ENCODE measurements around the gene FAM83G.
"Not testable (repeated sequence)": the region's sequence is repeated elsewhere in the genome, so short reads cannot be mapped to it uniquely, and the experiment has no call there.

Gene FAM83G, protein sequence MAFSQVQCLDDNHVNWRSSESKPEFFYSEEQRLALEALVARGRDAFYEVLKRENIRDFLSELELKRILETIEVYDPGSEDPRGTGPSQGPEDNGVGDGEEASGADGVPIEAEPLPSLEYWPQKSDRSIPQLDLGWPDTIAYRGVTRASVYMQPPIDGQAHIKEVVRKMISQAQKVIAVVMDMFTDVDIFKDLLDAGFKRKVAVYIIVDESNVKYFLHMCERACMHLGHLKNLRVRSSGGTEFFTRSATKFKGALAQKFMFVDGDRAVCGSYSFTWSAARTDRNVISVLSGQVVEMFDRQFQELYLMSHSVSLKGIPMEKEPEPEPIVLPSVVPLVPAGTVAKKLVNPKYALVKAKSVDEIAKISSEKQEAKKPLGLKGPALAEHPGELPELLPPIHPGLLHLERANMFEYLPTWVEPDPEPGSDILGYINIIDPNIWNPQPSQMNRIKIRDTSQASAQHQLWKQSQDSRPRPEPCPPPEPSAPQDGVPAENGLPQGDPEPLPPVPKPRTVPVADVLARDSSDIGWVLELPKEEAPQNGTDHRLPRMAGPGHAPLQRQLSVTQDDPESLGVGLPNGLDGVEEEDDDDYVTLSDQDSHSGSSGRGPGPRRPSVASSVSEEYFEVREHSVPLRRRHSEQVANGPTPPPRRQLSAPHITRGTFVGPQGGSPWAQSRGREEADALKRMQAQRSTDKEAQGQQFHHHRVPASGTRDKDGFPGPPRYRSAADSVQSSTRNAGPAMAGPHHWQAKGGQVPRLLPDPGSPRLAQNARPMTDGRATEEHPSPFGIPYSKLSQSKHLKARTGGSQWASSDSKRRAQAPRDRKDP

DNA sequence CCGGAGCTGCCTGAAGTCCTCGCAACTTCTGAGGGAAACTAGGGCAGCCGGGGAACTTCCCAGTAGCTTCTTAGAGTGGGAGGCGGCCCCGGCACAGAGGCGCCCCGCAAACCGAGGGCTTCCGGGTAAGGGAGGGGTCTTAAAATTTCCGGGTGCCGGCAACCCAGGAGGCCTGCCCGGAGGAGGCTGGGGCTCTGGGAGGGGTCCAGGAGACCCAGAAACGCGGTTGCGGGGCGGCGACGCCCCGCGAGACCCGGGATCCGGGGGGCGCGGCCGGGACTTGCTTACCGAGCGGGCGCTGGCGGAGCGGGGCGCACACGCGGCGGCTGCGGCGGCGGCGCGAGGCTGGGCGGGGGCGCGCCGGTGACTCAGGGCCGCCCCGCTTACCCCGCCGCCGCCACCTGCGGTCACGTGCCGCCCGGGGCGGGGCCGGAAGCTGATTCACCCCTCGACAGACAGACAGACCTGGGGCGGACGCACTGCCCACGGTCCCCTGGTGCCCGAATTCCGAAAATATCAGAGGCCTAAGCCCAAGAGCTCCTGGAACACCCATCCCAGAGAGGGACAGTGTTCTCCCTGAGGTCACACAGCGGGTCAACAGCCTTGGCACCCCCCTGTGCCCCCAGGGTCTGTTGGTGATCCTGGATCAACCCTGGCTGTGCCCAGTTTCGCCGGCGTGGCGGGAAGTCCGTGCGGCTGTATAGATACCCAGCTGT, at the start of gene FAM83G:
TSS of gene FAM83G (minus strand) at position 344 of the 716 bp plus-strand sequence. CDS start 723 bp downstream, outside the sequence.
- no peak for DNase-seq

DNA sequence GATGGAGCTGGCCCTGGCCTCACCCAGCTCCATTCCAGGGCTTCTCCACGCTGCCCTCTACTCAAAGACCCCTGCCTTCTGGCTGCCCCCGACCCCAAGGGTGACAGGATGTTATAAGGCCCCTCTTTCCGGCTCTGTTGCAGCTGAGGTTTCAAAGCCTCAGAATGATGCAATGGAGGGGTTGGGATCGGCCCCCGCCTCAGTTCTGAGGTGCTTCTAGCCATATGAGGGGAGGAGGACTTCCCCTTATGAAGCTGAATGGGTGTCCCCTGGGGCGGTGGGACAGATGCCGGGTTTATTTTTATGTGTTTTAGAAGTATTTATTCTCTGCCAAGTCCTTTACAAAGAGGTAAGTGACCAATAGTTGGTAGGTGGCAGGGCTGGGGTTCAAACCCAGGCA, 44.3 kb upstream of the FAM83G start:
- not testable (repeated sequence) for DNase-seq

DNA sequence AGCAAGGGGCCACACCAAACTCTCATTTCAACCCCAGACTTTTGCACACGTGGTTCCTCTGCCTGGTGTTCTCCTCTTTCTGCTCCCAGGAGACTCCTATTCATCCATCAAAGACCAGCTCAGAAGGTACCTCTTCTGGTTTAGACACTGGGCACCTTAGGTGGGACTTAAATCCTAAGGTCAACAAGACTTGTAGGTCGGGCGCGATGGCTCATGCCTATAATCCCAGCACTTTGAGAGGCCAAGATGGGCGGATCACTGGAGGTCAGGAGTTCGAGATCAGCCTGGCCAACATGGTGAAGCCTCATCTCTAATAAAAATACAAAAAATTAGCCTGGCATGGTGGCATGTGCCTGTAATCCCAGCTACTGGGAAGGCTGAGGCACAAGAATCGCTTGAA, 42.9 kb upstream of the FAM83G start:
- DNase-seq, result not testable (repeated sequence)

DNA sequence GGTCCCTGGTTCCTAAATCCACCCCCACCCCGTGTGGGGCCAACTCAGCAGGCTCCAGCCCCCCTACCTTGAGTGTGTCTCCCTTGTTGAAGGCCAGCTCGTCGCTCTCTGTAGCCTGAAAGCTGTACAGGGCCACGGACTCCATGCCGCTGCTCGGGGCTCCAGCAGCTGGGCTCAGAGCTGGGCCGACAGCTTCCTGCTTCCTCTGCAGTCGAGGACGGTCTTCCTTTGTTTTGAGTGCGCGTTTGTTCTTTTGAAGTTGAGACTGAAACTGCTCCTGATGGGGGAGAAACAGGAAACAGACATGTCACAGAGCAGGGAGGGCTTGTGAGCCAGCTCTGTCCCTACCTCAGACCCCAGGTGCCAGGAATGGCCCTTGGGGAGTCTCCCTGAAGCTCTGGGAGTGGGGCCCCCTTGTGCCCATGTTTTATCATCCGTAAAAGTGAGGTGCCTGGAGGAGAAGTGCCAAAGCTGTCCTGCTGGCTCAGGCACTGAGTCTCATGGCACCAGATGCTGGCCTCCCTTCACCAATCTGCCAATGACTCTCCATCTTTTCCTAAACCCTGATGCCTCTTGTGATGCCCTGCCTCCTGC, 42.3 kb upstream of the FAM83G start, which contains the start of gene GRAP:
TSS of gene GRAP (minus strand) at position 176 of the 594 bp plus-strand sequence. CDS start at position 145, 31 bp downstream.
- not testable (repeated sequence) for DNase-seq

DNA sequence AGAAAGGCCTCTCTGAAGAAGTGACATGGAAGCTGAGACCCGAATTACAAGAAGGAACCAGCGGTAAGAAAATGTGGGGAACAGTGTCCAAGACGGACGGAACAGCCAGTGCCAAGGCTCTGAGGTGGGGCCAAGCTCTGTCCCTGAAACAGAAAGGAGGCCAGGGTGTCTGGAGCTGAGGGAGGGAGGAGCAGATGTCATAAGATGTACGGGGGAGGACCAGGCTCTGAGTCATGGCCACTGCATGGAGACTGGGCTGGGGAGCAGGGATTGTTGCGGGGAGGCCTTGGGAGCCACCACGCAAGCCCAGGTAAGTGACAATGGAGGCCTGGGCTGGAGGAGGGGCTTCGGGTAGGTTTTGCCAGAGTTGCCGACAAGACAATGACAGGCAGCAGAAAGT, 40.1 kb upstream of the FAM83G start:
- DNase-seq, result not testable (repeated sequence)

DNA sequence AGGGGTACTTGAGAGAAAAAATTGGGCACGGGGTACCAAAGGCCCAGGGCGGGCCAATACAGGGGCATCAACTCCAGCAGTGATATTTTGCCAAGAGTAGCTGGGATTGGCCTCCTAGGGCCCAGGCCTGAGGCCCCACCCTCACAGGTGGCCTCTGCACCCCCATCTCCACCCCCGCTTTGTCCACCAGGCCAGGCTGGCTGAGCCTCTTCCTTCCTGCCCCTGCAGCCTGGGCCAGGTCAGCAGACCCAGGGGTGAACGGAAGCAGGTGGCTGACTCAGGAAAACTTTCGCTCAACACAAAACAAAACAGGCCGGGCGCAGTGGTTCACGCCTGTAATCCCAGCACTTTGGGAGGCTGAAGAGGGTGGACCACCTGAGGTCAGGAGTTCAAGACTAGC, 38.5 kb upstream of the FAM83G start:
- DNase-seq, result not testable (repeated sequence)

DNA sequence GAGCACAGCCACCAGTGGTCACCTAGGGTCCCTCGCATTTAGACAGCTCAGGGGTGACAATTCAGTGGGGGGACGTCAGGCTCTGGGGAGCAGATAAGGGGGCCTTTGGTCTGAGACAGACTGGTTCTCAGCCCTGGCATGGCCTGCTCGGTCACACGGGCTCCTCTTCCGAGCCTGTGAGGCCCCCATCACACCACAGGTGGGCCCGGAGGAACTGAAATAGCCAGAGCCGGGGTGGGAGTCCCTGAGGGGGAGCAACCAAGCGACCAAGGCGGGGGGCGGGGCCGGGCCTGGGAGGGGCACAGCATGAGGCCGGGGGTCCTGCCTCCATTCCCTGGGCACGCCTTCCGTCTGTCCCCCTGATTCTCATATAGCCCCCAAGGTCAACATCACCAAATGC, 37.8 kb upstream of the FAM83G start:
- not testable (repeated sequence) for DNase-seq

DNA sequence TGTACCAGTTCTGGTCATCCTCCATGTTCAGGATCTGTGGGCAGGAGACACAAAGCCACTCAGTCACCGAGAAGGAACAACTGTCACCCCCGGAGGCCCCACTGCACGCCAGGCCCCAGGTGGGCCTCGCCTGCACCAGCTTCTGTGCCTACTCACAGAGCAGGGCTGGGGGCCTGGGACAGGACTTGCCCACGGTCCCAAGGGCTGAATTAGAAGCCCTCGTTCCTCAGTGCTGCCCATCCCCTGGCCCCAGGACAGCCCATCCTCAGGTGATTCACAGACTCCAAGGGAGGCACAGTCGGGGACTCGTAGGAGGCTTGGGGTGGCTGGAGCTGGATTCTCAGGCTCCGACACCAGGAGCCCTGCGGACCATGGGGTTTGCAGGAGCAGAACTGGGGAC, 37.3 kb upstream of the FAM83G start:
- DNase-seq, result not testable (repeated sequence)

DNA sequence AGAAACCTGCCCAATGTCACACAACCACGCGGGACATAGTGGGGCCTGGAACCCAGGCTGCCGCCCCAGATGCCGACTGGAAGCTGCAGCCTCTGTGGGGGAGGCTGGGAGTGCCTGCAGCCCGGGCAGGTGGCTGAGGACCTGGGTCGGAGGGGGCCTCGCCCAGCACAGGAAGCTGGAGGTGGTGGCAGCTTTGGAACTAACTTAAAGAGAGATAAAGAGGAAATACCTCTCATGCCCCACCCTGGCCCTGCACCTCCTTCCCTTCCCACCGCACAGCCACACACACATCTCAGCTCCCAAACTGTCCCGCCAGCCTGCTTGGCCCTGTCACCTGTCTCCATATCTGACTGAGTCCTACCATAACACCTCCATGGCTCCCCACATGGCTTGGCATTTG, 35.8 kb upstream of the FAM83G start:
- DNase-seq, result not testable (repeated sequence)

DNA sequence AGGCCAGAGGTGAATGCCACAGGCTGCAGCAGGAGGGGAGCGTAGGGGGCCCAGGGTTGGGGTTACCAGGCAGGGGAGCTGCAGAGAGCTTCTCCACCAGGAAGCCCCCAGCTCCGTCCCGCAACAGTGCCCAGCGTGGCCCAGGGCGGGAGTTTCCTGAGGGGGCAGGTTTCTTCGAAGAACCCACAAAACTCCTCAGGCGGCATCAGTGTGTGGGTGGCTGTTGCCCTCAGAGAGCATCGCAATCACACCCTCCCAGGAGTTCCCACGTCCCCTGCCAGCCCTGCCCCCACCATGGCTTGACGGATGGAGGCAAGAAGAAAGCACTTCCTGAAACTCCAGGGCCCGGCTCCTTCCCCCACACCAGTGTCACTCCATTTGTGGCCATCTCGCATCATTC, 34.2 kb upstream of the FAM83G start:
- not testable (repeated sequence) for DNase-seq

DNA sequence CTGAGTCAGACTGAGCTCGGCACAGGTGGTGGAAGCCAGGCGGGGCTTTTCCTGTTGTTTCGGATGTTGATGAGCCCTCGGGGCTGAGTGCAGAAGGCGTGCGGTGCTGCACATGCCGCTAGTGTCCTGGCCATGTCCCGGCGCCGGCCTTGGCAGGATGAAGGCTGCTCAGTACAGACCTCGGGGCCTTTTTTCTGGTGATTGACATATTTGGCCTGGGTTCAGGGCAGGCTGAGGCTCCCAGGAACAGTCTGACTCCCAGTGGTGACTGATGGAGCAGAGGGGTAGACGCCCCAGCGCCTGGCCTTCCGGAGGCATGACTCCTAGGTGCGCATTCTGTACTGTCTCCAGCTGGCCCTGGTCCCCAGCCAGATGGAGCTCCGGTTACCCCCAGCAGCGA, 33.4 kb upstream of the FAM83G start:
- not testable (repeated sequence) for DNase-seq

DNA sequence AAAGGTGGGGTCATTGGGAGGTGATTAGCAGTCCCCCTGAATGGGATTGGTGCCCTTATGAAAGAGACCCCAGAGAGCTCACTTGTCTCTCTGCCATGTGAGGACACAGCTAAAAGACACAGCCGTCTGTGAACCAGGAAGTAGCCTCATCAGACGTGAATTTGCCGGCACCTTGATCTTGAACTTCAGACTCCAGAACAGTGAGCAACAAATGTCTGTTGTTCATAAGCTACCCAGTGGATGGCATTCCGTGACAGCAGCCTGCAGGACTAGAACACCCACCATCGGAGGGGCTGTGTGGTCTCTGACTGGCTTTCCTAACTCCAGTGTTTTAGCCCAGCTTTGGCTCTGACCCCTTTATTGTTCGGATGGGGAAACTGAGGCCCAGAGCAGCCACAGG, 33.0 kb upstream of the FAM83G start:
- DNase-seq, result not testable (repeated sequence)

DNA sequence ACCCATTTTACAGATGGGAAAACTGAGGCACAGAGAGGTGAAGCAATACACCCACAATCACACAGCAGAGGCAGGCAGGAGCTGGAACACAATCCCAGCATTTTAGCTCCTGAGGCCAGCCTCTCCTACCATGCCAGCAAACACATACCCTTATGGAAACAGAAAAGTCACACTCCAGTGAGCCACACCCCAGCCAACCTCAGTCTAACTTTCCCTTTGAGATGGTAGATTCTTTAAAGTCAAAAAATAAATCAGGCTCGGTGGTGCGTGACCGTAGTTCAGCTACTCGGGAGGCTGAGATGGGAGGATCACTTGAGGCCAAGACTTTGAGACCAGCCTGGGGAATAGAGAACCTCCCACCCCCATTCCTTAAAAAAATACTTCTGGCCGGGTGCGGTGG, 31.6 kb upstream of the FAM83G start:
- not testable (repeated sequence) for DNase-seq

DNA sequence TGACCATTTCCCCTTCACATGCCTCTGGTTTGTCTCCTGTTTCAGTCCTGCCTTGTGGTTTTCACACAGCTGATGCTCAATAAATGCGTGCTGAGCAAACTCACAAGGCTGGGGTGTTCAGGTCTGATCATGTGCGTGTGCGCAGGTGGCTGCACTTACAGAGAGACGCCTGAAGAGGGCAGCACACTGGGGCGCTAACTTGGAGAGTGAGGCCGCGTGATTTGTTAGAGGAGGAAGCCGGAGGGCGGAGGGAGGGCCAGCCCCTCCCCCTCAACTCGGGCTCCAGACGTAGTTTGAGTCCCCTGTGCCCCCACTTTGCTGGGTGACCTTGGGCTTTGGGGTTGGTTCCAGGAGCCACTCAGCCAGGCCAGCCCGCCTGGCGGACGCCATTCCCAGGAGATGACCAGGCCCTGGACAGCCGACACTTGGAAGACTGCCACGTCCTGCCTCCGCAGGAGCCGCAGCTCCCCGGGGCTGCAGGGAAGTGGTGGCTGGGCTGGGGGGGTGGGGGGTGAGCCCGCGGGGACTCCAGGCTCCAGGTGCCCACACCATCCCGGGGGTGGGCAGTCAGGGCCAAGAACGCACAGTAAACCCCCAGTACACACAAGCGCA, 27.9 kb upstream of the FAM83G start:
- not testable (repeated sequence) for DNase-seq

DNA sequence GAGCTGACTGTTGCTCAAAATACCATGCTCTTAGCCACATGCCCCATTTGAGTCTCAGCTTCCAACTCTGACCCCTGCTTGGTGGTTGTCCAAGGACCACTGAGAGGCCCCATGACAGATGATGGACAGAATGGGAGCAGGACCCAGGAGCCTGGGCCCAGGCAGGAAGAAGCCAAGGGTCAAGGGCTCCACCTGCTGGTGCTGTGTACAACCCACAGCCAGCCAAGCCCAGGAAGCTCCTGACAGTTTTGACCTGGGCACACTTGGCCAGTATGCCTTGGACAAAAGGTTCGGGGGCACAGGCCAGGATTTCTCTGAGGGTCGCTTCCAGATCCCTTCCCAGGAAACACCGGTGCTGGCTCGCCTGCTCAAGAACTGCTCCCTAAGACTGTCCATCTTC, 27.2 kb upstream of the FAM83G start:
- DNase-seq, result not testable (repeated sequence)

DNA sequence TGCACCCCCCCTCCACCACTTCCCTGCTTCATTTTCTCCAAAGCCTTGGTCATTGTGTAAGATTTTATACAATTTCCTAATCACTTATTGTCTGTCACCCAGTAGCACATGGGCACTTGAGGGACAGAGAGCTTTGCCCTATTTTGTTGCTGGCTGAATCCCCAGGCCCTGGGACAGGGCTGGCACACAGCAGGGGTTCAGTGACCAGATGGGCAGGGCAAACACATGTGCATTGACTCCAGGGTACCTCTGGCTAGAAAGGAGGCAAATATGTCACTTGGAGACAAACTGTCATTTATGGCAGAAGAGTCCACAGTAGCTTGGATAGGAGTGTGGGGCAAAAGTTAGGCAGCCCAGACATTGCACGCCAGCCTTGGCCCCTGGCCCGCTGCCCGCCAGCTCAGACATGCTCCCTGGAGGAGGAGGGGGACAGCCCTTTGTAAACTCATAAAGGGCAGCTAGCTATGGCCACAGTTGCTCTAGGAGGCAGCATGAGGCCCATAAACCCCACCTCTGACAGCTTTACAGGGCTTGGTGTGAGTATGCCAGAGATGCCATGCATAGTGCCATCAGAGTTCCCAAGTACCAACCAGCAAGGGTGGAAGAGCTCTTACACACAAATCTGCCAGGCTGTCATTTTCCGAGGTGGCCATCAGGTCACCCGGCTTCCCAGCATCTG, 26.3 kb upstream of the FAM83G start:
- not testable (repeated sequence) for DNase-seq

DNA sequence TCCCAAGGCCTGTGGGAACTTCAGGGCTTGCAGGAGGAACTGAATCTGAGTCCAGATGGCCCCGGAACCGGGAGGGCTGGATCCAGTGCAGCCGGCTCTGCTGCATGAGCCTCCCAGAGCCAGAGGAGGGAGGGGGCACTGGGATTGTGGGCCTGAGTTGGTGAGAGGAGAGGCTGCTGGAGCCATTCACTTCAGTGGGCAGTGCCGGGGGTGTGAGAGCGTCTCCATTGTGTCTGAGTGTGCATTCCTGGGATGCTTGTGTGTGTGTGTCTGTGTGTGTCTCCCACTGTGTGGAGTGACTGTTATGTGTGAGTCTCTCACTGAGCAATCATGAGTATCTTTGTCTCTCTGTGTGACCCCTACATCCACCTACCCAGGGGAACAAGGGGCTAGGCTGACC, 25.2 kb upstream of the FAM83G start:
- DNase-seq, result not testable (repeated sequence)

DNA sequence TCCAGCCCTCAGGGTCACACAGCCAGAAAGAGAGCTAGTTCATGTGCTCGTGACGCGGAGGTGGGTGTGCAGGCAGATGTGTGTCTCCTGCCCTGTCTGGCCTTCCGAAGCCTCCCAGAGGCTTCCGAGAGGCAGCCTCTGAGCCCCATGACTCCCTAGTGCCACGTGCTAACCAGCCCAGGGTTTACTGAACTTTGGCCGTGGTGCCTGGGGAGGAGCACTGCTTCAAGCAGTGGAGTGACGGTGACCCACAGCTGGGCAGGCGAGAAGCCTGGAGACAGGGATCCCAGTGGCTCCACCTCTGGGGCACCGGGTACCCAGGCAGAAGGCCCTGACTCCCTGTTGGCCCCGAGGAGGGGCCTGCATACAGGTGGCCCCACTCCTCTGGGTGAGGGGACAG, 24.1 kb upstream of the FAM83G start:
- not testable (repeated sequence) for DNase-seq

DNA sequence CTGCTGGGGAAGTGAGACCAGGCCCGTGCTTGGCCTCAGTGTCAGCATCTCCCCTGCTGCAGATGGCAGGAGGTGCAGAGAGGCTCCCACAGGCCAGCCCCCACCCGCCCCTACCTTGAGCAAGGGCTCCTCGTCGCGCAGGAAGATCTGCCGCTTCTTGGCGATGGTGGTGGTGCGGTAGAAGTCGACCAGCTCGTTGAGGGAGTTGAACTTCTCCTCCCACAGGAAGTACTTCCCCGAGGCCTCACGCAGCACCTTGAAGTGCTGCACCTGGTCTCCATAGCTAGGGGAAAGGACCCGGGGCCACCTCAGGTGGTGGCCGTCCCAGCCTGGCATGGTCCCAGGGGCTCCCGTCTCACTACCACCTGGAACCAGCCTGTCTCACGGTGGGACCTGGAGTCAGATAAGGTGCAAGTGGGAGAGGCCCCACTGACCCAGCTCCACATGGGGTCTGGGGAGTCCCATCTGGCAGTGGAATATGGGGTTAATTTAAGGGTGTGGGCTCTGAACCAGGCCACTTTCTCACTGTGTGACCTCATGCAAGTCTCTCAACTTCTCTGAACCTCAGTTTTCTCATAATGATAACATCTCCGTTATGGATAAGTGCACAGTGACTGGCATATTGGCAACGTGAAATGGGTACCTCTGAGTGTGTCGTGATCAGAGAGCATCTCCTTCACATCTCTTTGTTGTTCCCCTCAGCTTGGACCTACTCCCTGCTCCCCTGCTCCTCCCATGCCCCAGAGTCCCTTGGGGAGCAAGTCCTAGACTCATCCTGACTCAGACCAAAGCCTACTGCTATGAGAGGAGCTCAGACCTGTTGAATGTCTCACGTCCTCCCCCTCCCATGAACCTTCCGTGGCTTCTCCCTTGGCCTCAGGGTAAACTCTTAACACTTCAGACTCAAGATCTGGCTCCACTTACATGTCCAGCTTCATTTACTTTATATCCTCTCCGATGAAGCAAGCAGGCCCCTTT, 19.8 kb upstream of the FAM83G start:
- DNase-seq, result no peak
